Heart right ventricle (tissue), 16 donors: ENCODE results near the gene RNF13. TPM values are rescaled to one million over a fixed set of nuclear protein-coding genes. Genes with fewer than 3 reads are reported as not detected.

Source experiments
- ATAC-seq, 8 donors: fragments of 200-7000 bp; cut with Tn5 transposase; one replicate each; pipeline ENCODE4 v1.9.1; 2020; ENCODE audit warnings: mild to moderate bottlenecking in 8 of 8, moderate library complexity in 8 of 8, moderate number of reproducible peaks in 1 of 8
- DNase-seq, 2 donors: peaks; one replicate each; pipeline ENCODE4 v3.0.0-alpha.2; 2020
- H3K27ac ChIP-seq, 10 donors: fragments of 200-600 bp; sonication (generic) in 2 of 10; one replicate each; pipeline versions ENCODE4 v1.5.0 to v1.8.0; 2020 to 2022; ENCODE audit warnings: mild to moderate bottlenecking in 3 of 10
- H3K27me3 ChIP-seq, 7 donors: fragments of 200-600 bp; one replicate each; pipeline ENCODE4 v1.8.0; 2021 to 2022; ENCODE audit warnings: mild to moderate bottlenecking in 2 of 7
- H3K36me3 ChIP-seq, 9 donors: fragments of 200-600 bp; sonication (generic) in 1 of 9; one replicate each; pipeline versions ENCODE4 v1.5.0 to v1.8.0; 2020 to 2022; ENCODE audit warnings: mild to moderate bottlenecking in 2 of 9
- H3K4me1 ChIP-seq, 9 donors: fragments of 200-600 bp; sonication (generic) in 1 of 9; one replicate each; pipeline versions ENCODE4 v1.5.0 to v1.8.0; 2020 to 2022; ENCODE audit warnings: mild to moderate bottlenecking in 4 of 9
- H3K4me3 ChIP-seq, 10 donors: fragments of 200-600 bp; sonication (generic) in 2 of 10; one replicate each; pipeline versions ENCODE4 v1.5.0 to v1.8.0; 2020 to 2022; ENCODE audit warnings: mild to moderate bottlenecking in 7 of 10, moderate library complexity in 2 of 10
- H3K9me3 ChIP-seq, 11 donors: fragments of 200-600 bp in 10 of 11; sonication (generic) in 2 of 11; one replicate each; pipeline versions ENCODE4 v1.5.0 to v1.8.0; 2013 to 2022; ENCODE audit warnings: mild to moderate bottlenecking in 2 of 11, control low read depth in 1 of 11, moderate library complexity in 1 of 11
- WGBS, 2 donors: extraction: QIAGEN DNeasy Blood & Tissue Kit; methylation state at CpG; one replicate each; pipeline ENCODE4 v1.1.7; 2013; ENCODE audit warnings: inconsistent platforms in 1 of 2; 5-methylcytosine and 5-hydroxymethylcytosine counted together
- intact Hi-C, 10 donors: fragments of 100-400 bp; cut with DNase I; formaldehyde crosslinking; loops; one replicate each; pipeline versions ENCODE4 v1.11.1 to v1.14.2; 2022
- polyA plus RNA-seq, 2 donors: library from polyadenylated mRNA; stranded (reverse); fragments of 200-250 nt; gene quantifications; one replicate each; pipeline ENCODE4 v1.2.3, GENCODE V29; 2013
- total RNA-seq, 10 donors: library from RNA; stranded (reverse); fragmentation: NEBNext Ultra II Directional in 3 of 10; extraction: Animal tissue kit (Norgen Biotek cat#: 25700) in 3 of 10; gene quantifications; one replicate each; pipeline versions ENCODE4 v1.2.1 to v1.2.4, GENCODE V29; 2021 to 2023
- TF ChIP-seq, protein P1 (sequence below), 9 donors: fragments of 200-600 bp; sonication (generic) in 2 of 9; IDR thresholded peaks; one replicate each; pipeline versions ENCODE4 v1.5.0 to v1.8.0; 2021 to 2022; ENCODE audit warnings: antibody characterized with exemption in 9 of 9, mild to moderate bottlenecking in 5 of 9, moderate library complexity in 1 of 9
- donor health status: Arrhythmogenic right ventricular cardiomyopathy.
- donor health status: ischemic (EF 13 %, LVEDD 7.1; RV severe dilation, severe dysfunction).
- donor health status: healthy with polysubstance abuse.
- donor health status: DM: no; HTN: yes; CAD: no.
- donor health status: DM: no; HTN: no; CAD: no.
- donor health status: ischemic (EF 25% LVEDD 6.9; RV normal size, moderate dysfunction).
- donor health status: ischemic (EF 25% LVEDD 5.7; RV mildly dilated, moderate dysfunction).
- donor health status: healthy.
- donor health status: DM: yes; HTN: yes; CAD: no.
- donor health status: Ischemic cardiomyopathy.
- donor health status: ischemic (EF 35%, LVEDD 5.7; RV mildly dilated, moderate dysfunction).
- donor health status: nonischemic (EF 11% LVEDD 7.7; RV severe dilation, severe dysfunction).
- donor health status: DM: yes; HTN: yes; CAD: no.
- donor health status: PGD.
- donor health status: ischemic (EF 29% LVEDD 5.4; RV normal size, mild dysfunction).
- donor health status: nonischemic (EF 23%, LVEDD 6.1; RV moderate dilation, normal function).

The RNF13 gene
- total and polyA plus RNA-seq, 12 donors, result 24.8 to 72.3 (median 52.4) TPM

GRCh38 chr3:149765762-149766334 lies 47.2 kb upstream of the RNF13 start:
- 62 to 66% methylated on average over 2 of the region's 2 CpGs for WGBS, 2 donors
- DNase-seq, result no peak
- Histone ChIP-seq H3K36me3 (no peaks in the 10 kb centered on the region), H3K27ac (no peak overlapping the region), H3K9me3 (no peaks in the 10 kb centered on the region), H3K27me3 (peaks cover 0 to 34% (median 15%) of the 10 kb centered on the region in 7 donors), H3K4me1 (no peaks in the 10 kb centered on the region), H3K4me3 (no peak overlapping the region)
- TF ChIP-seq, protein P1, sequence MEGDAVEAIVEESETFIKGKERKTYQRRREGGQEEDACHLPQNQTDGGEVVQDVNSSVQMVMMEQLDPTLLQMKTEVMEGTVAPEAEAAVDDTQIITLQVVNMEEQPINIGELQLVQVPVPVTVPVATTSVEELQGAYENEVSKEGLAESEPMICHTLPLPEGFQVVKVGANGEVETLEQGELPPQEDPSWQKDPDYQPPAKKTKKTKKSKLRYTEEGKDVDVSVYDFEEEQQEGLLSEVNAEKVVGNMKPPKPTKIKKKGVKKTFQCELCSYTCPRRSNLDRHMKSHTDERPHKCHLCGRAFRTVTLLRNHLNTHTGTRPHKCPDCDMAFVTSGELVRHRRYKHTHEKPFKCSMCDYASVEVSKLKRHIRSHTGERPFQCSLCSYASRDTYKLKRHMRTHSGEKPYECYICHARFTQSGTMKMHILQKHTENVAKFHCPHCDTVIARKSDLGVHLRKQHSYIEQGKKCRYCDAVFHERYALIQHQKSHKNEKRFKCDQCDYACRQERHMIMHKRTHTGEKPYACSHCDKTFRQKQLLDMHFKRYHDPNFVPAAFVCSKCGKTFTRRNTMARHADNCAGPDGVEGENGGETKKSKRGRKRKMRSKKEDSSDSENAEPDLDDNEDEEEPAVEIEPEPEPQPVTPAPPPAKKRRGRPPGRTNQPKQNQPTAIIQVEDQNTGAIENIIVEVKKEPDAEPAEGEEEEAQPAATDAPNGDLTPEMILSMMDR (IDR thresholded peaks at IDR 0.05), result peak in 7 of 9 donors; percentile 31 to 54 (median 42)
- intact Hi-C loops, result loop anchor here in 1 of 10 donors (5.0 kb wide), 1 partner anchor 46 kb away; the partner anchor contains the start of gene RNF13
- no peak for ATAC-seq

DNA sequence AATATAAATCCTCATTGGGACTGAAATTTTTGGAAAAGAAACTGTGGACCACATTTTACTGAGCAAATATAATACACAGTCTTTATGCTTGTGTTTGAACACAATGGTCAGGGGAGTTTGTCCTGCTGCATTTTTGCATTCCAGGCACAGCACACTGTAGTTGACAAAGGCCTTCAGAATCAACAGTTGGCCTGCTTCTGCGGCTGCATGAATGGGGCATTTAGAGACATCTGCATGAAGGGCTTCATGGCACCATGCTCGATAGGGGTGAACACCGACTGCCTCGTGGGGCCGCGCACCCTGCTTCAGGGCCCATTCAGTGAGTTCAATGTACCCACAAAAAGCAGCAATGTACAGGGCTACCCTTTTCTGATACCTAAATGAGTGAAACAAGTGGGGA lies 45.3 kb upstream of the RNF13 start:
- no peaks in the 10 kb centered on the region for H3K36me3 ChIP-seq
- H3K4me3 ChIP-seq, result no peak overlapping the region
- no peak overlapping the region for H3K27ac ChIP-seq
- DNase-seq (no peak), ATAC-seq (no peak)
- WGBS, 2 donors, result 88 to 91% methylated on average over 6 of the region's 6 CpGs
- no peaks in the 10 kb centered on the region for H3K4me1 ChIP-seq
- intact Hi-C loops, result loop anchor here in 3 of 10 donors (2.0 to 5.0 kb wide), 2 partner anchors 45 to 273 kb away; partner anchors contain the start of gene RNF13 (in 1 of the 3)
- TF ChIP-seq, protein P1 (IDR thresholded peaks at IDR 0.05), result no peak
- no peaks in the 10 kb centered on the region for H3K9me3 ChIP-seq
- peaks cover 0 to 17% (median 14%) of the 10 kb centered on the region in 7 donors for H3K27me3 ChIP-seq

GRCh38 chr3:149768704-149769103 lies 44.3 kb upstream of the RNF13 start:
- H3K9me3 ChIP-seq, result no peaks in the 10 kb centered on the region
- no peak for DNase-seq
- 92 to 97% methylated on average over 6 of the region's 6 CpGs for WGBS, 2 donors
- intact Hi-C loops, result loop anchor here in 3 of 10 donors (2.0 to 5.0 kb wide), 2 partner anchors 44 to 274 kb away; partner anchors contain the start of gene RNF13 (in 1 of the 3)
- TF ChIP-seq, protein P1 (IDR thresholded peaks at IDR 0.05), result no peak
- ATAC-seq, result no peak
- no peak overlapping the region for H3K4me3 ChIP-seq
- H3K27ac ChIP-seq, result no peak overlapping the region
- no peaks in the 10 kb centered on the region for H3K36me3 ChIP-seq
- peaks cover 0 to 15% (median 5%) of the 10 kb centered on the region in 7 donors for H3K27me3 ChIP-seq
- no peaks in the 10 kb centered on the region for H3K4me1 ChIP-seq

- Histone ChIP-seq H3K4me1 (no peaks in the 10 kb centered on the region), H3K36me3 (no peaks in the 10 kb centered on the region), H3K4me3 (no peak overlapping the region), H3K9me3 (no peaks in the 10 kb centered on the region), H3K27ac (no peak overlapping the region), H3K27me3 (peaks cover 0 to 11% (median 0%) of the 10 kb centered on the region in 7 donors)
- intact Hi-C loops, result loop anchor here in 8 of 10 donors (2.0 to 10.0 kb wide), 5 partner anchors 37 to 278 kb away; no protein-coding TSS in a partner anchor
- ATAC-seq (no peak), DNase-seq (no peak)
- TF ChIP-seq, protein P1 (IDR thresholded peaks at IDR 0.05), result no peak
- 79 to 83% methylated on average over 2 of the region's 2 CpGs for WGBS, 2 donors
Measured at GRCh38 chr3:149770246-149770645, 42.8 kb upstream of the RNF13 start.
